Stimulated activated naive CD4-positive, alpha-beta T cell treated with Interleukin-2 at 50 U/mL for 16 hours (primary cell): ENCODE results near the gene ABI1.
A peak's percentile ranks its signal among the peaks of the same experiment; 100 is the strongest.

Experiments used
- DNase-seq: peaks from one replicate; lab custom pipeline; 2025; lab: John Stamatoyannopoulos, UW

ABI1 gene

DNA sequence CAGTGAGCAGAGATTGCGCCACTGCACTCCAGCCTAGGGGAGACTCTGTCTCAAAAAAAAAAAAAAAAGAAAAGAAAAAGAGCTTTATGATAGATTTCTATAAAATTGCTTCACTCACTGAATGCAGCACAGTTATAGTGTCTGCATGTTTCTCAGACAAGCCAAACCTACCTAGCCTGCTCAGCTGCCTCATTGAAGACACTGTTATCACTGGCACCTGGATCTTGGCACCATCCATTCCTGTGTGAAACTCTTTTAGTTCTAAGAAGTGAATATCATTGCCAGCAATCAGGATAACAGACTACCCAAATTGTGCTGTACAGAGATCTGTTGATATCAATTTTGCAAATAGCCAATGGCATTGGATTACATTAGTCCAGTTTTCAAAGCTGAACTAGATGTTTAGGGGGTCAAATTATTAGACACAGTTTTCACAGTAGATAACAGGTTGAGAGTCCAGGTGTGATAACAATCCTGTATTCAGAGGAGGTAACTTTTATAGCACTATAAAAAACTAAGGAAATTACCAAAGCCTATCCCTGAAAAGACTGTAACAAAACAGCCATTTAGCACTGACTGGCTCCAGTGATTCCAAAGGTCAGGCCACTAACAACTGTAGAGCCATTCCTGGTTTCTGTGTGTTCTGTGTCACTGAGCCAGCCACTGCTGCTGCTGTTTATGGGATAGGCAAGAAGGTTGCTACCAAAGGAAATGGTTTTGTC, 146.2 kb downstream of the ABI1 start:
- DNase-seq = no peak

DNA sequence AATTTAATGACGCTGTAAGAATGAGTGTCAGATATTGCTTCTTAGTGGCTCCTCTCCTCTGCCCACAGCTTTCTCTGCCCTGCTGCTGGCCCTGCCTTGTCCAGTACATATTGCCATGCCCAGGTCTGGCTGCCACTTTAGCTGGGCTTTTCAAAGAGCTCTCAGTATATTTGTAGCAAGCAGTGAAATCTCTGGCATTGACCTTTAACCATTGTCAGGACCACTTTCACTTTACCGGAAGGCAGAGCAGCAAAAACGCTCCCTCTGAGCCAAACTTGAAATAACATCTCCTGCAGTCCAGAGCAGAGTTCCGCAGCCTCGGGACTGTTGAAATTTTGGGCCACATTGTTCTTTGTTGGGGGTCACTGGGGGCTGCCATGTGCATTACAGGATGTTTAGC, 149.4 kb downstream of the ABI1 start:
- no peak for DNase-seq

DNA sequence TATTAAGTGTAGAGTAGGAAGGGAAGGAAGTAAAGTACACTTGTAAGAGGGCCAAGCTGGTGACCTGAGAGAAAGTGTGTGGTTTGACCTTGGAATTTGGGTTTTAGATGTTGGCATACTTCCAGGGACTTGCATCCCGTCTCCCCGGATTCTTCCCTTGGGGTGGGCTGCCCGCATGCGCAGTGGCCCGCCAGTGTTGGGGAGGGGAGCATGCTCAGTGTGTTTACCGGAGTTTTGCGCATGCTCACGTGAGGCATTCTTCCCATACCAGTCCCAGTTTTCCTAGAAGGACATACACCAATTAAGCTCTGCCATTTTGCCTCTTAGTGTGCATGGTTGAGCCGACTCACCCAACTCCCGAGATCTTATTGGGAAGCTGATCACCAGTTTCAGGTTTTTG, 153.8 kb downstream of the ABI1 start:
- DNase-seq = no peak

DNA sequence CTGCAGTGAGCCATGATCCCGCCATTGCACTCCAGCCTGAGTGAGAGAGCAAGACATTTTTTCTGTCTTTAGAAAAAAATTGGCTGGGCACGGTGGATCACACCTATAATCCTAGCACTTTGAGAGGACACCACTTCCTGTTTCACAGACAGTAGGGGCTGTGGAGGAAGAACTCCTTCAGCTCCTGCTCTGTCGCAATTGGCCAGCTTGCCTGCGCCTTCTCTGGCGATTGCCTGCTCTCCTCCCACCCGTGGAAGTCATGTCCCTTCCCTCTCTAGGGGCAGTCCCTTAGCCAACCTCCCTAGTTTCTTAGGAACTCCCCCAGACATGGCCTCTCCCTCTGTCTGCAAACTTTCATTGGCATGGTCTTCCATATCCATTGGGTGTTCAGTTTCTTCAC, 154.6 kb downstream of the ABI1 start:
- no peak for DNase-seq

DNA sequence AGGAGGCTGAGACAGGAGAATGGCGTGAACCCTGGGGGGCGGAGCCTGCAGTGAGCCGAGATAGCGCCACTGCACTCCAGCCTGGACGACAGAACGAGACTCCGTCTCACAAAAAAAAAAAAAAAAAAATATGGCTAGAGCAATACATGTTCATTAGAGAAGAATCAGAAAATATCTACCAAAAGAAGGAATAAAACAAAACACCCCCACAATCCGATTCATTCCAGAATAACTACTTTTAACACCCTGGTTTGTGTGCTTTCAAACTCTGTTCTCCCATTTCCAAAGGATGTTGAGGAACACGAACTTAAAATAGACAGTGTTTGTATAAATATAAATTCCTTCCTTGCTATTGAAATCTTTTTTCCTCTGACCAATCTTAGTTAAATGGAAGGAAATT, 156.8 kb downstream of the ABI1 start:
- no peak for DNase-seq

DNA sequence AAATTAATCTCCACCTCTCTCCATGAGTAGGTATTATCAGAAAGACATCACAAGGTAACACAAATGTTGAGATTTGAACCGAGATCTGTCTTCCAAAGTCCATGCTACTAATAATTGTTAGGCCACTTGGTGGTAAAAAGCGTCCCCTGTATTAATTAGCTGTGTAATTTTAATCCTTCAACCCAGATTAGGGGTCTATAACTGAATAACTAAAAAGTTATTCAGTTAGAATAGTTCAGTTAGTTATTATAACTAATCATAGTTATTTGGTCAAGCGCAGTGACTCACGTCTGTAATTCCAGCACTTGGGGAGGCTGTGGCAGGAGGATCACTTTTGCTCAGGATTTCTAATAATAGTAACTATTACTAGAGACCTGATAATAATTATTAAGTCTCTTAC, 157.7 kb downstream of the ABI1 start:
- no peak for DNase-seq

DNA sequence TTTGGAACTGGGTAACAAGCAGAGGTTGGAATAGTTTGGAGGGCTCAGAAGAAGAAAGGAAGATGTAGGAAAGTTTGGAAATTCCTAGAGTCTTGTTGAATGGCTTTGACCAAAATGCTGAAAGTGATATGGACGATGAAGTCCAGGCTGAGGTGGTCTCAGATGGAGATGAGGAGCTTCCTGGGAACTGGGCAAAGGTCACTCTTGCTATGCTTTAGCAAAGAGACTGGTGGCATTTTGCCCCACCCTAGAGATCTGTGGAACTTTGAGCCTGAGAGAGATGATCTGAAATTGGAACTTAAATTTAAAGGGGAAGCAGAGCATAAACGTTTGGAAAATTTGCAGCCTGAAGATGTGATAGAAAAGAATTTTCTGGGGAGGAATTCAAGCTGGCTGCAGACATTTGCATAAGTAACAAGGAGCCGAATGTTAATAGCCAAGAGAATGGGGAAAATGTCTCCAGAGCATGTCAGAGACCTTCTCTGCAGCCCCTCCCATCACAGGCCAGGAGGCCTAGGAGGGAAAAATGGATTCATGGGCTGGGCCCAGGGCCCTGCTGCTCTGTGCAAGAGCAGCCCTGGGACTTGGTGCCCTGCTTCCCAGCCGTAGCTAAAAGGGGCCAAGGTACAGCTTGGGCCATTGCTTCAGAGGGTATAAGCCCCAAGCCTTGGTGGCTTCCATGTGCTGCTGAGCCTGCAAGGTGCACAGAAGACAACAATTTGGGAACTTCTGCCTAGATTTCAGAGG, 159.7 kb downstream of the ABI1 start:
- DNase-seq = no peak

DNA sequence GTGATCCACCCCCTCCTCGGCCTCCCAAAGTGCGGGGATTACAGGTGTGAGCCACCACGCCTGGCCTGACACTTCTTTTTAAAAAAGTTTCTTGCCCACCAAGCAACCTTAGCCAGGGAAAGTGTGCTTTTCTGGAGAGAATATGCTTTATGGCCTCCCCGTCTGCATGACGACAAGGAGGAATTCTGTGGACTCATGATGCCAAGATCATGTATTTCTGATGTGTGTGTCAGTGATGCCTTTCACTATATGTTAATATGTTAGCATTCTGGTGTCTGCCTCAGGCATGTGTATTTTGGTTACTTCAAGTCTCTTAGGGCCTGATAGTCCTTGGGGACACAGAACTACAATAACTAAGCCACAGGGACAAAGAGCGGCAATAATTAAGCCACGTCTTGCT, 161.1 kb downstream of the ABI1 start:
- DNase-seq = no peak

DNA sequence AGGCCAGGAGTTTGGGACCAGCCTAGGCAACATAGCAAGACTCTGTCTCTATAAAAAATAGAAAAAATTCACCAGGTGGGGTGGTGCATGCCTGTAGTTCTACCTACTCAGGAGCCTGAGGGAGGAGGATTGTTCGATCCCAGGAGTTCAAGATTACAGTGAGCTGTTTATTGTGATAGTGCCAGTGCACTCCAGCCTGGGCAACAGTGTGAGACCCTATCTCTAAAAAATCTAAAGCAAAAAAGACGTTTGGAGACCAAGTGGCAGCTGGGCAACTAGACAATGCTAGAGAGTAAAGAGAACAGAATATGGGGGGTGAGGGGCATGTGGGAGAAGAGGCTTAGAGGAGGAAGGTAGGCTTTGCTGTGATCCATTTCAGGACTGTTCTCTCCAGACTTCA, 161.8 kb downstream of the ABI1 start:
- DNase-seq = no peak

DNA sequence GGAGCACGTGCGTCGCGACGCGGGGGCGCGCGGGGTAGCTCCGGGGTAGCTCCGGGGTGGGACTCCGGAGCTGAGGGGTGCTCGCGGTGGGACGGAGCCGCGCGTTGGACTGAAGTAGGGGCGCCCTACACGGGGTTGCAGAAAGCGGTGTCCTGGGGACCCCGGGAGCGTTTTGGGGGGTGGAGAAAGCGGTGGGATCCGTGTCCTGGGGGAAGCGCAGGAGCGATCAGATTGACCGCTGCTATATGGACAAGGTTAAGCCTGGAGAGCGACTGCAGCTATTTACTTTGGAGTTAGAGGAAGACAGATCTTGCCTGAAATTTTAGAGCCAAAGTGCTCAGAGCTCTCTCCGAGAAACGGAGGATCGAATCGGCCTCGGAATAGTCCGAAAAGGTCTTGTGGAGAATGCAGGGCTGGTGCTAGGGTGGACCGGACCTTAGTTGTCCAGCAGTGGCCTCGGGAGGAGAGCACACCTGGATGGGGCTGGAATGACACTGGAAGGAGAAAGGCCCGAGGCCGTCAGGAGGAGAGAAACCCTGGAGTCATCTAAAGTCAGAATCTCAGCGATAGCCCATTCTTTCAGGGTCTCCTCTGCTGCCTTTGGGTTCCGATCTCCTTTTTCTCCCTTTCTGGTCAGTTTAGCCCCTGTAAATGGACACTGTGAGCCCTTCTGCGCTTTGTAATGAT, 162.7 kb downstream of the ABI1 start:
- no peak for DNase-seq

DNA sequence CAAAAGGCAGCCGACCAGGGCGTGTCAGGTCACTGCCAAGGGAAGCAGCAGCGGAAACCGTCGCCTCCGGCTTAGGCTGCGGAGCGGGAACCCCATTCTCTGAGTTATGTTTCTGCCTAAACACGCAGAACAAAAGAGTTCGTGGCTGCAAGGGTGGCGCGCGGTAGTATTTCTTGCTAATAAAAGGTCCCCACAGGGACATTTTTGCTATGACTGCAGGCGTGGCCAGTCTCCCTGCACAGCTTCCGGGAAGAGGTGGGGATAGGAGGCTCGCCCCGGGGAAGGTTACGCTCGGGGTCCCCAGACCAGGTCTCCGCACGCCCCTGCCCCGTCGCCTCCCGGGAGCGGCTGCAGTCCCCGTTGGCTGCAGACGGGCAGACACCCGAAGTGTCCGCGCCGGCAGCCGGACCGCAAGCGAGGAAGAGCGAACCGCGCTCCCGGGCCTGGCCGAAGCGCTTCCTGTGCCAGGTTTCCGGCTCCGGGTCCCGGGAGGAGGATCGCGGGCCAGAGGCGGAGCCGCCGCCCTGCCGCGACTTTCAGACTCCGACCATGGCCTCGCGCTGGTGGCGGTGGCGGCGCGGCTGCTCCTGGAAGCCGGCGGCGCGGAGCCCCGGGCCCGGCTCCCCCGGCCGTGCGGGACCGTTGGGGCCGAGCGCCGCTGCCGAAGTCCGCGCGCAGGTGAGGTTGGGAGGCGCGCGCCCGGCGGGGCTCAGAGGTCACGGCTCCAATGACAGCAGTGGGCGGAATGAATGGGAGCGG, 163.4 kb downstream of the ABI1 start, which contains the start of gene PDSS1:
PDSS1 (plus strand) TSS at position 539 of the 759 bp plus-strand sequence; CDS start at position 550, 11 bp downstream.
- peak; percentile 66 for DNase-seq

DNA sequence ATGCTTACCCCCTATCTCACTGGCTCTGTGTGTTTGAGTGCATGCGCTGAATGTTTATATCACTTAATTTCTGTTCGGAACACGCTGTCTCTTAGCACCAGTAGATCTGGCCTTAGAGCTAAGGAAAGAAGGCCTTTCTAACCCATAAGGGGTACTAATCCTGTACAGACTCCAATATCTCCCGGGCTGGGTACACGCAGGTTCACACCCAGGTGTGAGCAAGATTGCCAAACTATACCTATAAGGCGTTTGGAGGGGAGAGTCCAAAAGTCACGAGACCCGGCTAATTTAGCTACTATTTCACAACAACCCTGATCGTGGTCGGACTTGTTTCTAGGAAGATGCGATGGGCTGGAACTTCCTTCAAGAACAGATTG, 164.0 kb downstream of the ABI1 start:
- no peak for DNase-seq
